PC-3 (cell line): ENCODE results near the gene SBSN.

Experiments
- CTCF ChIP-seq: fragments of 300-600 bp; sonication (generic); conservative IDR thresholded peaks from 2 replicates; pipeline ENCODE4 v1.5.1; 2017; ENCODE audit warnings: antibody characterized with exemption, low read depth, mild to moderate bottlenecking, low read length
- EZH2 ChIP-seq: fragments of 300-600 bp; sonication (generic); IDR thresholded peaks from one replicate; pipeline ENCODE4 v1.6.1; 2017; ENCODE audit warnings: antibody characterized with exemption, mild to moderate bottlenecking, low read length; ENCODE audit not compliant: unreplicated experiment

GRCh38 chr19:35546532-35546931 is 18.4 kb upstream of the SBSN start:
- TF ChIP-seq CTCF (no peak), EZH2 (no peak)
